ENCODE measurements around the gene KRT77.

KRT77 gene

GRCh38 chr12:52744493-52745156, 41.3 kb upstream of the KRT77 start:
- ATAC-seq: no peak

GRCh38 chr12:52742822-52743457, 39.6 kb upstream of the KRT77 start:
- TF ChIP-seq ZC3H10 (CRISPR knock-in tag; IDR thresholded peaks at IDR 0.05) (no peak), ZFP30 (CRISPR knock-in tag; IDR thresholded peaks at IDR 0.05) (no peak), ESRRG (CRISPR knock-in tag; IDR thresholded peaks at IDR 0.05) (no peak), CSDC2 (CRISPR knock-in tag; IDR thresholded peaks at IDR 0.05) (no peak), RARB (CRISPR knock-in tag; IDR thresholded peaks at IDR 0.05) (no peak), PPARA (CRISPR knock-in tag; IDR thresholded peaks at IDR 0.05; ENCODE audit: borderline replicate concordance) (no peak), ISL1 (CRISPR knock-in tag; IDR thresholded peaks at IDR 0.05) (no peak)
- ATAC-seq: no peak

More at GRCh38 chr12:52744493-52745156, 41.3 kb upstream of the KRT77 start:
- TF ChIP-seq CREB5 (CRISPR knock-in tag; IDR thresholded peaks at IDR 0.05; ENCODE audit: low read depth) (no peak), TSHZ2 (CRISPR knock-in tag; IDR thresholded peaks at IDR 0.05) (no peak), ZFP3 (CRISPR knock-in tag; IDR thresholded peaks at IDR 0.05) (no peak), POU6F1 (CRISPR knock-in tag; IDR thresholded peaks at IDR 0.05; ENCODE audit: borderline replicate concordance, low read depth) (no peak), OSR1 (CRISPR knock-in tag; IDR thresholded peaks at IDR 0.05) (no peak), TOX (CRISPR knock-in tag; IDR thresholded peaks at IDR 0.05; ENCODE audit: borderline replicate concordance) (no peak), ZNF70 (CRISPR knock-in tag; IDR thresholded peaks at IDR 0.05) (no peak), TCF4 (CRISPR knock-in tag; IDR thresholded peaks at IDR 0.05; ENCODE audit: borderline replicate concordance) (no peak)

GRCh38 chr12:52742196-52742580, 38.9 kb upstream of the KRT77 start:
- no peak for TF ChIP-seq PPARA (CRISPR knock-in tag; IDR thresholded peaks at IDR 0.05; ENCODE audit: borderline replicate concordance)
- no peak for TF ChIP-seq ISL1 (CRISPR knock-in tag; IDR thresholded peaks at IDR 0.05)
- no peak for TF ChIP-seq RARB (CRISPR knock-in tag; IDR thresholded peaks at IDR 0.05)
- no peak for TF ChIP-seq ZFP30 (CRISPR knock-in tag; IDR thresholded peaks at IDR 0.05)
- TF ChIP-seq CSDC2 (CRISPR knock-in tag; IDR thresholded peaks at IDR 0.05): no peak
- TF ChIP-seq OSR1 (CRISPR knock-in tag; IDR thresholded peaks at IDR 0.05): no peak
- TF ChIP-seq POU6F1 (CRISPR knock-in tag; IDR thresholded peaks at IDR 0.05; ENCODE audit: borderline replicate concordance, low read depth): no peak
- no peak for TF ChIP-seq TCF4 (CRISPR knock-in tag; IDR thresholded peaks at IDR 0.05; ENCODE audit: borderline replicate concordance)
- no peak for TF ChIP-seq ZC3H10 (CRISPR knock-in tag; IDR thresholded peaks at IDR 0.05)
- TF ChIP-seq ESRRG (CRISPR knock-in tag; IDR thresholded peaks at IDR 0.05): no peak
- TF ChIP-seq CREB5 (CRISPR knock-in tag; IDR thresholded peaks at IDR 0.05; ENCODE audit: low read depth): no peak
- TF ChIP-seq ZNF70 (CRISPR knock-in tag; IDR thresholded peaks at IDR 0.05): no peak
- no peak for TF ChIP-seq GLIS3 (CRISPR knock-in tag; IDR thresholded peaks at IDR 0.05)
- TF ChIP-seq TSHZ2 (CRISPR knock-in tag; IDR thresholded peaks at IDR 0.05): no peak

More at GRCh38 chr12:52742196-52742580, 38.9 kb upstream of the KRT77 start:
- ATAC-seq: no peak

Measured in SK-N-SH treated with all-trans-retinoic acid at 6 μM for 48 hours (cell line).